Measurements from ENCODE around the gene RTRAF.

- TF ChIP-seq ZBTB33 (IDR thresholded peaks at IDR 0.05) (no peak), CTCF (IDR thresholded peaks at IDR 0.05; ENCODE audit: low read depth, low read length, missing input control) (no peak), MAX (IDR thresholded peaks at IDR 0.05) (no peak), GABPA (IDR thresholded peaks at IDR 0.05 in 1 of 2, conservative IDR thresholded peaks at IDR 0.05 in 1 of 2) (no peak), JUND (IDR thresholded peaks at IDR 0.05) (no peak), REST (IDR thresholded peaks at IDR 0.05) (no peak), SP1 (IDR thresholded peaks at IDR 0.05) (no peak), EGR1 (IDR thresholded peaks at IDR 0.05; ENCODE audit: low read depth in 2 of 2) (no peak), YY1 (IDR thresholded peaks at IDR 0.05) (no peak), FOXA1 (IDR thresholded peaks at IDR 0.05) (no peak)
Measured at GRCh38 chr14:52026901-52027300, 37.6 kb downstream of the RTRAF start.
